GM12874 (cell line): ENCODE measurements around the gene ALX4.

Source experiments
- TF ChIP-seq, protein P1 (sequence below): IDR thresholded peaks from 2 replicates; pipeline ENCODE4 v1.5.1; 2011; ENCODE audit warnings: low read depth, mild to moderate bottlenecking, control low read depth, low read length, moderate library complexity; ENCODE audit not compliant: insufficient read depth

ALX4 gene

DNA sequence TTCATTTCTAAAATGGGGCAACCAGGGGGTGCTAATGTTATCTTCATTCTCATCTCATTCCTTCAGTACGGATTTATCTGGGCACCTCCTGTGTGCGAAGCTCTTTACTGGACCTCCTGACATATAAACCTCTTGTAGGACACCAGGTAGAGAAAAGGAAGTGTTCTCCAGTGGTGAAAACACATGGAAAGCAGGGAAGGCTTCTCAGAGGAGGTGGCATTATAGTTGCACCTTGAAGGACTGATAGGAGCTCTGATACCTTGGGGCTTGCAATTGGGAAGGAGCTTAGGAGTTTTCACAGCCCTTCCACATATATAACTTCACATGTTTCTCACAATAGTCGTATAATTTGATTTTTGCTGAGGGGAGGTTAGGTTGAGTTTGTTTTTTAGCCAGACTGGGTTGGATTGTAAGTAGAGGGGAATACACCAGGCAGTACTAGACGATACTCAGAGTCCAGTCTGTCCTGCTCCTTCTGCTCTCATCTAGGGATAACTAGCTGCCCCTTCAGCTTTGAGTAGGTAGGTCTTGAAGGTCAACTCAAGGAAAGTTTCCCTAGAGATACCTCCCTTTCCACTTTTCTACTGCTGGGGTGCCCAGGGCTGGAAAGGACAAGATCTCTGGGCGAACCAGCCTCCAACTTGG is 34.0 kb upstream of the ALX4 start:
- TF ChIP-seq, protein P1, sequence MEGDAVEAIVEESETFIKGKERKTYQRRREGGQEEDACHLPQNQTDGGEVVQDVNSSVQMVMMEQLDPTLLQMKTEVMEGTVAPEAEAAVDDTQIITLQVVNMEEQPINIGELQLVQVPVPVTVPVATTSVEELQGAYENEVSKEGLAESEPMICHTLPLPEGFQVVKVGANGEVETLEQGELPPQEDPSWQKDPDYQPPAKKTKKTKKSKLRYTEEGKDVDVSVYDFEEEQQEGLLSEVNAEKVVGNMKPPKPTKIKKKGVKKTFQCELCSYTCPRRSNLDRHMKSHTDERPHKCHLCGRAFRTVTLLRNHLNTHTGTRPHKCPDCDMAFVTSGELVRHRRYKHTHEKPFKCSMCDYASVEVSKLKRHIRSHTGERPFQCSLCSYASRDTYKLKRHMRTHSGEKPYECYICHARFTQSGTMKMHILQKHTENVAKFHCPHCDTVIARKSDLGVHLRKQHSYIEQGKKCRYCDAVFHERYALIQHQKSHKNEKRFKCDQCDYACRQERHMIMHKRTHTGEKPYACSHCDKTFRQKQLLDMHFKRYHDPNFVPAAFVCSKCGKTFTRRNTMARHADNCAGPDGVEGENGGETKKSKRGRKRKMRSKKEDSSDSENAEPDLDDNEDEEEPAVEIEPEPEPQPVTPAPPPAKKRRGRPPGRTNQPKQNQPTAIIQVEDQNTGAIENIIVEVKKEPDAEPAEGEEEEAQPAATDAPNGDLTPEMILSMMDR: no peak

DNA sequence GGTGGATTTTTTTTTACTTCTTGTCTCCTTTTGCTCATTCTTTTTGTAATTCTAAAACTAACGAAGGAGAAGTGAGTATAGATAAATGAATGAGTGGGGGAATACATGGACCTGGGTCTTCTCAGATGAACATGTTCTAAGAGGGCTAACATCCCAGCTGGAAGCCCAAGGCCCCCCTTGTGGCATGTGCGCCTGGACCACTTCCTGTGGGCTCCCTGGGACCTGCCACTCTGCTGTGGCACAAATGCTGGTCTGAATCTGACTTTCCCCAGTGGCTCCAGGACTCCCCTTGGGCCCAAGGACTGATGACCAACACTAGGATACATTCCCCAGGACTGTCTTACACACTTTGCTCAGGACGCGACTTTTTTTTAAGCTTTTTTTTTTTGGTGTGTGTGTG is 32.7 kb upstream of the ALX4 start:
- TF ChIP-seq, protein P1: no peak

DNA sequence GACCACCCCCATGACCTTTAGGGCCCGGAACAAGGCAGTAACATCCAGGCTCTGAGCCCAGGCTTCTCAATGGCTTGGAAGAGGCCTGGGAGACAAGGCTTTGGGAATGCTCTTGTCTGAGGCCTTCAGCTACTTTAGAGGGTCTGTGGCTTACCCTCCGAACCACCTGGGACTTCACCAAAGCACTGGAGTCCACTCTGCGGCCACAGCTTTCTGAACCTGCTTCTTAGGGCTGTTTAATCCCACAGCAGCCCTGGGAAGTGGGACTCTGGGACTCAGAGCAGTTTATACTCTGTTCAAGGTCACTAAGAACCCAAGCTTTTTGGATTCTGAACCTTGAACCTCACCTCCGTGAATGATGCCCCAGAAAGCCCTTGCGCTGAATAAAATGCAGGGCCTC is 30.7 kb upstream of the ALX4 start:
- TF ChIP-seq, protein P1: no peak

DNA sequence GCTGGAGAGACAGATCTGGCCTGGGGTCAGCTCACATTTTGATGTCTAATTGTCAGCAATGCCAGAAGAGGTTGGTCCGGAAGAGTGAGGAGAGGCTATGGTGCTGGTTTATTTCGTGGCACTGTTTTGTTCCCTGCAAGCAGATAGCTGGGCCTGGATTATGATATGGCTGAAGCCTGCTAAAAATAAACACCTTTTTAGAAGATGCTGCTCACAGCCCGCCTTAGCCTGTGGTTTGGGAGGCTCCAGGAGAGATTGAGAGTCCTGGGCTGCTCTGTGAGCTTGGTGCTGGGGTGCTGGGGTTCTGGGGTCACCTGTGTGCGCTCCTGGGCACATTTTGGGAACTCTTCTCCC is 29.6 kb upstream of the ALX4 start:
- TF ChIP-seq, protein P1: no peak

DNA sequence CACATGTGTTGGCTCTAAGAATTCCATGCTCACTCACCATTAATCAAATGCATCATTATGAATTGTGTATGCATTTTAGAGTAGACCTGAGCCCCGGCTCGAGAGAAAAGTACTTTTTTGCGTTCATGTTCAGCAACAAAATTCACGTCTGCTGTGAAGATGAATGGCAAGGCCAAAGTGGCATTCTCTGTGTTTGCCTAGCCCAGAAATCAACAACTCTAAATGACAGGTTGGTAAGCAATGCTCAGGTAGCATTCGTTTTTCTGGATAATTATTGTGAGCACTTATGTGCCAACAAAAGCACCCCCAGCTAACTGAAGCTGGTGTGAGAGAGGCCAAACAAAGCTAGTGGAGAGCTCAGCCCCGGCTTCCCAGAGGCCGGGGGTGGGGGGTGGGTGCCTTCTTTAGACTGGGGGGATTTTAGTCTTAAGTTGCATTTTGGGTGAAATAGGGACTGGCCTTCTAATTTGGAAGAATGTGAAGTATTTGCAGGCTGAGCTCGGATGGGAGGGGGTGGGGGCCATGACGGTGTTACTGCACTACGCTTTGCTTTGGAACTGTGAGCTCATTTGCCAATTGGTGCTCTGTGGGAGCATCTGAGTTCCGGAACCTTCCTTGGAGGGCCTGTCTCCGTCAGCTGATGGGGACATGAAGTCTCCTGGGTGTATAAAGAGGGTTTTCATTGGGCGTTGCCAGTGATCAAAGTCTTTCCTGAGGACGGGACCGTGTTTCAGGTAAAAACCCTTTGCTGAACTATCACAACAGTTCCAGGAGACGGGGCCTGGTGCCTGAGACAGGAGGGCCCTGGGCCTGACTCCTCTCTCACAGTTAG is 29.0 kb upstream of the ALX4 start:
- TF ChIP-seq, protein P1: no peak

DNA sequence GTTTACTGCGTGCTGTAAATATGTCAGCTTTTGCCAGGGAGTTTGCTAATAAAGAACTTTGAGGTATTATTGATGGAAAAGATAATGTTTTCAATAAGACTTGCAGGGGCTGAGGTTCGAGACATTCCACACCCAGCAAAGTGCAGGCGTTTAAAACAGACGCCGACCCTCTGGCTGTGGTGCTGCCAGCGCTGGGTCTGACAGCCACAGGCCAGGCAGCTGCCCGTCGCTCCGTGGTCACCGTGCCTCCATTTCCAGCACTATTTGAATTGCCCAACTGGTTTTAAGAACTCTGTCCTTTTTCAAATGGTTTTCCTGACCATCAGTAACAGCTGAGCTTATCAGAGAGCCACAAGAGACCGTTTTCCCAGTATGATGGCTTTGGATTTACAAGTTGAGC is 28.1 kb upstream of the ALX4 start:
- TF ChIP-seq, protein P1: no peak

DNA sequence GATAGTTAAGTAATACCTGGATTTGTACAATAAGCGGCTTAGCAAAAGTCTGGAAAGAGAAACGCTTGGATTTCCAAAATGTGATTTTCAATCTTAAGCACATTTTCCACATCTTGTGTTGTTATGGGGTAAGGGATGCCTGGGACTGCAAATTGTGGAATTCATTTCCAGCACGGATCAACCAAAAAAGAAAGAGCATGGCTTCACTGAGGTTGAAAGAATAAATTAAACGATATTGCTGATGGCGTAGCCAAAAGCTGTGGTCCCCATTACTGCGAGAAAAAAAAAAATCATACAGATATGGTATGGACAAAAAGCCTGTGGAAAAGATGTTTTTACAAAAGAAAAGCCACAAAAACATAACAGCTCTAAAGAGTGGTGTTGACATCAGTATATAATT is 26.0 kb upstream of the ALX4 start:
- TF ChIP-seq, protein P1: no peak
